ENCODE results near the gene CDKN2B-AS1. TPM values are rescaled to one million over a fixed set of nuclear protein-coding genes. Genes with fewer than 3 reads are reported as not detected.

CDKN2B-AS1 gene
- polyA plus RNA-seq, 1 donor from 2014 or later = not detected

DNA sequence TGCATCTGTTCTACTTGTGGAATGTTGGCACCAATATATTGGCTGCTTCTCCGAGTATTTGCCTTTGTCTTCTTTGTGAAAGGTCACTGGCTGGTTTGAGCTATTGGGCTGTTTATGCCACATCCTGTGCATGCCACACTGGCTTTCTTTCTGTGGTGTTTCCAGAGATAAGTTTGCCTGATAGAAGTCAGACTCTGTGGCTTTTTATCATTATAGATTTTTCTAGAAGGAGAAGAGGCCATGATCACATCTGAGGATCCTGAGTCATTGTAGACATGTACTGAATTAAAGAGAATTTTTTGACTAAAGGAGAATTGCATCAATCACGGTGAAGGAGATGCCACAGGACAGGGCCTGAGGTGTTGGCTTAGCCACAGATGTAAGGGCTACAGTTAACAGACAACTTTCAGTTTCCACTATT, 41.0 kb downstream of the CDKN2B-AS1 start:
- H2AFZ ChIP-seq (ENCODE audit: low read depth, low read length) = no peak overlapping the region
- no peaks in the 10 kb centered on the region for H3K36me3 ChIP-seq (ENCODE audit: insufficient read depth, low read length)
- H3K79me2 ChIP-seq (replicated peaks; ENCODE audit: insufficient read depth, low read length) = no peaks in the 10 kb centered on the region

GRCh38 chr9:22036866-22037626, 42.5 kb downstream of the CDKN2B-AS1 start:
- Histone ChIP-seq H3K9me3 (ENCODE audit: low read length) (no peaks in the 10 kb centered on the region), H3K36me3 (ENCODE audit: insufficient read depth, low read length) (no peaks in the 10 kb centered on the region), H3F3A (ENCODE audit: insufficient read depth, low read length, poor library complexity, severe bottlenecking) (no peaks in the 10 kb centered on the region), H3K9me2 (ENCODE audit: insufficient read depth, low read length) (no peaks in the 10 kb centered on the region), H3K4me3 (ENCODE audit: low read length) (no peak overlapping the region), H3K9ac (ENCODE audit: low read length) (no peak overlapping the region), H3K27ac (ENCODE audit: low read length) (no peak overlapping the region), H3K4me2 (ENCODE audit: low read length) (no peak overlapping the region), H4K20me1 (ENCODE audit: insufficient read depth) (no peaks in the 10 kb centered on the region), H2AFZ (ENCODE audit: low read depth, low read length) (no peak overlapping the region), H3K27me3 (ENCODE audit: insufficient read depth, low read depth, low read length) (no peaks in the 10 kb centered on the region), H3K79me2 (replicated peaks; ENCODE audit: insufficient read depth, low read length) (no peaks in the 10 kb centered on the region)
- TF ChIP-seq, protein P1, sequence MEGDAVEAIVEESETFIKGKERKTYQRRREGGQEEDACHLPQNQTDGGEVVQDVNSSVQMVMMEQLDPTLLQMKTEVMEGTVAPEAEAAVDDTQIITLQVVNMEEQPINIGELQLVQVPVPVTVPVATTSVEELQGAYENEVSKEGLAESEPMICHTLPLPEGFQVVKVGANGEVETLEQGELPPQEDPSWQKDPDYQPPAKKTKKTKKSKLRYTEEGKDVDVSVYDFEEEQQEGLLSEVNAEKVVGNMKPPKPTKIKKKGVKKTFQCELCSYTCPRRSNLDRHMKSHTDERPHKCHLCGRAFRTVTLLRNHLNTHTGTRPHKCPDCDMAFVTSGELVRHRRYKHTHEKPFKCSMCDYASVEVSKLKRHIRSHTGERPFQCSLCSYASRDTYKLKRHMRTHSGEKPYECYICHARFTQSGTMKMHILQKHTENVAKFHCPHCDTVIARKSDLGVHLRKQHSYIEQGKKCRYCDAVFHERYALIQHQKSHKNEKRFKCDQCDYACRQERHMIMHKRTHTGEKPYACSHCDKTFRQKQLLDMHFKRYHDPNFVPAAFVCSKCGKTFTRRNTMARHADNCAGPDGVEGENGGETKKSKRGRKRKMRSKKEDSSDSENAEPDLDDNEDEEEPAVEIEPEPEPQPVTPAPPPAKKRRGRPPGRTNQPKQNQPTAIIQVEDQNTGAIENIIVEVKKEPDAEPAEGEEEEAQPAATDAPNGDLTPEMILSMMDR (IDR thresholded peaks at IDR 0.05; ENCODE audit: poor library complexity, severe bottlenecking) = no peak
- TF ChIP-seq SMC3 (conservative IDR thresholded peaks at IDR 0.05; ENCODE audit: poor library complexity) (no peak), TAF1 (IDR thresholded peaks at IDR 0.05; ENCODE audit: low read depth) (no peak), EZH2 (IDR thresholded peaks at IDR 0.05; ENCODE audit: borderline replicate concordance, insufficient read depth, low read length, poor library complexity, severe bottlenecking) (no peak), POLR2AphosphoS5 (IDR thresholded peaks at IDR 0.05) (no peak), EP300 (conservative IDR thresholded peaks at IDR 0.05; ENCODE audit: poor library complexity, severe bottlenecking) (no peak), REST (IDR thresholded peaks at IDR 0.05; ENCODE audit: borderline replicate concordance) (no peak)

More for the DNA sequence above, 41.0 kb downstream of the CDKN2B-AS1 start:
- no peak overlapping the region for H3K4me3 ChIP-seq (ENCODE audit: low read length)
- H3F3A ChIP-seq (ENCODE audit: insufficient read depth, low read length, poor library complexity, severe bottlenecking) = no peaks in the 10 kb centered on the region
- no peaks in the 10 kb centered on the region for H3K9me2 ChIP-seq (ENCODE audit: insufficient read depth, low read length)
- TF ChIP-seq, protein P1 (IDR thresholded peaks at IDR 0.05; ENCODE audit: poor library complexity, severe bottlenecking) = no peak
- TF ChIP-seq MXI1 (conservative IDR thresholded peaks at IDR 0.05; ENCODE audit: poor library complexity, severe bottlenecking) = no peak
- no peak for TF ChIP-seq POLR2AphosphoS5 (IDR thresholded peaks at IDR 0.05)
- TF ChIP-seq RAD21 (conservative IDR thresholded peaks at IDR 0.05) = no peak
- TF ChIP-seq EZH2 (IDR thresholded peaks at IDR 0.05; ENCODE audit: borderline replicate concordance, insufficient read depth, low read length, poor library complexity, severe bottlenecking) = no peak
- no peak for TF ChIP-seq TAF1 (IDR thresholded peaks at IDR 0.05; ENCODE audit: low read depth)
- TF ChIP-seq EP300 (conservative IDR thresholded peaks at IDR 0.05; ENCODE audit: poor library complexity, severe bottlenecking) = no peak
- no peak for TF ChIP-seq SMC3 (conservative IDR thresholded peaks at IDR 0.05; ENCODE audit: poor library complexity)
- TF ChIP-seq REST (IDR thresholded peaks at IDR 0.05; ENCODE audit: borderline replicate concordance) = no peak
- no peak overlapping the region for H3K27ac ChIP-seq (ENCODE audit: low read length)
- H3K27me3 ChIP-seq (ENCODE audit: insufficient read depth, low read depth, low read length) = no peaks in the 10 kb centered on the region
- no peaks in the 10 kb centered on the region for H3K9me3 ChIP-seq (ENCODE audit: low read length)
- H4K20me1 ChIP-seq (ENCODE audit: insufficient read depth) = no peaks in the 10 kb centered on the region
- H3K9ac ChIP-seq (ENCODE audit: low read length) = no peak overlapping the region
- H3K4me2 ChIP-seq (ENCODE audit: low read length) = no peak overlapping the region

Data from neural cell (in vitro differentiated cells).